GM12801 (cell line): Measurements from ENCODE around the gene PRR16.

ENCODE experiments used
- TF ChIP-seq, protein P1 (sequence below): IDR thresholded peaks from one replicate; pipeline ENCODE4 v1.5.1; 2011; ENCODE audit warnings: control low read depth; ENCODE audit not compliant: insufficient read length; ENCODE audit errors: extremely low read depth

The PRR16 gene

GRCh38 chr5:120452471-120452870, 11.6 kb upstream of the PRR16 start:
- TF ChIP-seq, protein P1, sequence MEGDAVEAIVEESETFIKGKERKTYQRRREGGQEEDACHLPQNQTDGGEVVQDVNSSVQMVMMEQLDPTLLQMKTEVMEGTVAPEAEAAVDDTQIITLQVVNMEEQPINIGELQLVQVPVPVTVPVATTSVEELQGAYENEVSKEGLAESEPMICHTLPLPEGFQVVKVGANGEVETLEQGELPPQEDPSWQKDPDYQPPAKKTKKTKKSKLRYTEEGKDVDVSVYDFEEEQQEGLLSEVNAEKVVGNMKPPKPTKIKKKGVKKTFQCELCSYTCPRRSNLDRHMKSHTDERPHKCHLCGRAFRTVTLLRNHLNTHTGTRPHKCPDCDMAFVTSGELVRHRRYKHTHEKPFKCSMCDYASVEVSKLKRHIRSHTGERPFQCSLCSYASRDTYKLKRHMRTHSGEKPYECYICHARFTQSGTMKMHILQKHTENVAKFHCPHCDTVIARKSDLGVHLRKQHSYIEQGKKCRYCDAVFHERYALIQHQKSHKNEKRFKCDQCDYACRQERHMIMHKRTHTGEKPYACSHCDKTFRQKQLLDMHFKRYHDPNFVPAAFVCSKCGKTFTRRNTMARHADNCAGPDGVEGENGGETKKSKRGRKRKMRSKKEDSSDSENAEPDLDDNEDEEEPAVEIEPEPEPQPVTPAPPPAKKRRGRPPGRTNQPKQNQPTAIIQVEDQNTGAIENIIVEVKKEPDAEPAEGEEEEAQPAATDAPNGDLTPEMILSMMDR = no peak

DNA sequence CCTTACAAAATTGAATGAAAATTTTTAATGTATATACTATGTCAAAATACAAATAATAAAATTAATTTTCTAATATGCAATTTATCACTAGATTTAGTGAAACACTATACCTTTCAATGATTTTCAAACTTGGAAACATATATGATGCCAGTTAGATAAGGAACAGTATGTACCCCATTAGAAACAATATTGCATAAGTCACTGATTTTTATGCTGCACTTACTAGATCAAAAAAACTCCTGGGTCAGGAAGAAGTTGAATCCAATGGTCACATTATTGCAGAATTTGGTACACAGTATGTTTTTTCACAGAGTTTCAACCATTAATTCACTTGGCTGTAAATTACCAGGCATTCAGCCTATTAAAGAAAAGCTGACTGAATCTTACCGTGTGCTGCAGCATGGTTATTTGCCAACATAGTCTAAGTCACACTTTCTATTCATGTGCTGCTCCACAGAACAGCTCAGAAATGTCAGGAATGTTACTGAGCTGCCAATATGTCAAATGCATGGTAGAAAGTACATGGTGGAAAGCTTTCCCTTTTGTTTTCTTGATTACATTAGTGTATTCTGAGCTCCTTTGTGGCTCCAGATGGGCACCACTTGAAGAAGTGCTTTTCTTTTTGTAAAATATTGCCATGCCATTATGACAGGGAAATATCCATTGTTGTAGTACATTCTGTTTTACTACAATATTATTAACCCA, 9.9 kb upstream of the PRR16 start:
- TF ChIP-seq, protein P1 = no peak

DNA sequence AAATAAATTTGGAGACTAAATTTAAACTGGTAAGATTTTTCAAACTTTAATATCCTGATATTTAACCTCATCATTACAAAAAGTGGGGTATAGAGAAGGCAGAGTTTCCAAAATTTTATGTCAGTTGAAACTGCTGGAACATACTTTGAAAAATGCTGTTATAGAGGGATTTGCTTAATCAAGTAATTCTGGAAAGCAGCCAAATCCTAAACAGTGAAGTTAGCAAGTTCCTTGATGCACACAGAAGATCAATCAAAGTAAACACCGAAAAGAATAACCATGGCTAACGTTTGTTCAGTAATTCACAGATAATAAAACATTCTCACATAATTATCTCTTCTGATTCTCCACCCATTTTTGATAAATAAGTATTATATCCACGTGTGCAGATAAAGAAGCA, 8.1 kb upstream of the PRR16 start:
- TF ChIP-seq, protein P1 = no peak

DNA sequence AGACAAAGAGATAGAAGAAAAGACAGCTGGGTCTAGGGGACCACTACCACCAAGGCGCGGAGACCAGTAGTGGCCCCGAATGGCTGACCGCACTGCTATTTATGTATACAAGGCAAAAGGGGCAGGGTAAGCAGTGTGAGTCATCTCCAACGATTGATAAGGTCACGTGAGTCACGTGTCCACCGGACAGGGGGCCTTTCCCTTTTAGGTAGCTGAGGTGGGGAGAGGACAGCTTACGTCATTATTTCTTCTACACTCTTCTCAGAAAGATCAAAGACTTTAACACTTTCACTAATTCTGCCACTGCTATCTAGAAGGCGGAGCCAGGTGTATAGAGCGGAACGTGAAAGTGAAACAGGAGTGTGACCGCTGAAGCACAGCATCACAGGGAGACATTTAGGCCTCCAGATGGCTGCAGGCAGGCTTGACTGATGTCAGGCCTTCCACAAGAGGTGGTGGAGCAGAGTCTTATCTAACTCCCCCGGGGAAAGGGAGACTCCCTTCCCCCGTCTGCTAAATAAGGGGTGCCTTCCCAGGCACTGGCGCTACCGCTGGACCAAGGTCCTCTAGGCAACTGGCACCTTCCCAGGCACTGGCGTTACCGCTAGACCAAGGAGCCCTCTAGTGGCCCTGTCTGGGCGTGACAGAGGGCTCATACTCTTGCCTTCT, 6.1 kb upstream of the PRR16 start:
- TF ChIP-seq, protein P1 = no peak

GRCh38 chr5:120461251-120461650, 2.8 kb upstream of the PRR16 start:
- TF ChIP-seq, protein P1 = no peak

DNA sequence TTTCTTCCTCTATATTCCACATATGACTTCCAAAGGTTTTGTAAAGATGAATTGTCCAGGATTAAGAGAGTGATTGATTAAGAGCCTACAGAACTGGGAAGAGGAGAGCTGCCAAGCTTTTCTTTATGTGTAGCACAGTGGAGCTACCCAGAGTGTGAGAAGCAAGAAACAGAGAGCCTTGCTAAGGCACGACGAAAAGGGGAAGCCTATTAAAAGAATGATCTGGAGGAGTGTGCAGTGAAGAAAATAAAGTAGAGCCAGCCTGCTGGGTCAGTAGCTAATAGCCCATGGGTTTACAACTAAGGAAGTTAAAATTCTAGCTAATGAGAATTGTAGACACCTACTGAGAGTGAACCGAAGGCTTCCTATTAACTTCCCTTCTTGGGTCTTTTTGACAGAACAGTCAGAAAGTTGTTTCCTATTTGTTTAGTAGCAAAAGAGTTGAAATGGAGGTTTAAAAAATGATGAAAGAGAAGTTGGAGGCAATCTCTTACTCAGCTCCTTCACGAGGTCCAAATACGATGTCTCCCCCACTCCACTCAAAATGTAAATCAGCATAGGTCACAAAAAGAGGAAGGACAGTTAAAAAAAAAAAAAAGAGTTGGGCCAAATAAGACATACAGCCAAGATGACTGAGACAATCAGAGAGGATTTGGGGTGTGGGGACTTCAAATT, 957 bp upstream of the PRR16 start:
- TF ChIP-seq, protein P1 = no peak

DNA sequence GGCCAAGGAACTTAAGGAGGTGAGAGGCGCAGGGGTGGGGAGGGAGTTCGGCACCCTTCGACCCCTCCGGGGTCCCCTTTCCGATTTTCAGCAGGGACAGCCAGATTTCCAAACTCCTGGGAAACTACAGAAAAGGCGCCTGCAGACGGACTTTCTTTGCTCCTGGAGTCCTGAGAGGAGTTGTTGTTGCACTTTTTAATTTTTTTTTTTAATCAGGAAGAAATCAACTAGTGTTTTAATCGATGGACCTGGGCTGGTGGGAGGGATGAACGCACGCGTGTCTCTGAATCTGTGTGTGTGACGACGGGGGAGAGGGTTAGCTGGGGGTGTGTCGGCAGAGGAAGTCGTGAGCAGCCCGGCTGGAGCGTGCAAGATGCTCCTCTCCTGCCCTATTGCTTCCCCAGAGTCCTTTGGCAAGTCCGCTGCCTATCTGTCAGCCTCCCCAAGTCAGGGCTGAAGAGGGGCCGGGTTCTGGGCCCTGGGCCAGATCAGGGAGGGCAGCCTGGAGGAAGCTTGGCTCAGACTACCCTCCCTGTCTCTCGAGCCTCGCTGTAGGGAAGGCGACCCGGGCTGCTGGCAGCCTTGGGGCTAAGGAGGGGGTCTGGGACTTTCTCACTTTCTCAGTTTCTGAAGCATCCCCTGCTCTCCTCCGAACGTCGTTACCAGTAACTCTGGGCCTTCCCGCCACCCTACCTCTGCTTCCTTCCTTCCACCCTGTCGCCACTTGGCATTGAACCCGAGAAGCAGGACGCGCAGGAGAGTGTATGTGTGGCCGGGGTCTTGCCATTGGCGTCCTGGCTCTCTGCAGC, 731 bp downstream of the PRR16 start:
- TF ChIP-seq, protein P1 = no peak
